IMR-90 (cell line): ENCODE results near the gene FAM227B. TPM values are rescaled to one million over a fixed set of nuclear protein-coding genes. Genes with fewer than 3 reads are reported as not detected.

ENCODE experiments used
- ATAC-seq: fragments of 200-7000 bp; cut with Tn5 transposase; 2 replicates; pipeline ENCODE4 v1.9.1; 2020; ENCODE audit warnings: low read depth, mild to moderate bottlenecking, moderate library complexity
- BruUV-seq: library from RNA; stranded (reverse); fragments of 400-500 nt; replicated peaks from 2 replicates; lab custom pipeline; 2021; lab: Mats Ljungman, UMichigan
- CTCF ChIA-PET: fragments of 300-600 bp; formaldehyde crosslinking; extraction: SDS; loops from one replicate; lab custom pipeline; 2021; ENCODE audit warnings: antibody characterized with exemption; lab: Yijun Ruan, JAX
- POLR2A ChIA-PET: fragments of 300-600 bp; sonication (Branson Sonifier 250); formaldehyde crosslinking; loops from one replicate; lab custom pipeline; 2022; ENCODE audit warnings: antibody characterized with exemption; ENCODE audit not compliant: unreplicated experiment; lab: Charles Lee
- DNase-seq: peaks from one replicate; pipeline ENCODE4 v3.0.0; 2013
- H2AFZ ChIP-seq: replicated peaks from 2 replicates; pipeline ENCODE3; 2013; ENCODE audit warnings: low read length, mild to moderate bottlenecking; ENCODE audit not compliant: poor library complexity
- H2AK5ac ChIP-seq: 2 replicates; pipeline ENCODE4 v1.6.1; 2013; ENCODE audit warnings: low read depth, low read length, inconsistent platforms
- H2AK9ac ChIP-seq: replicated peaks from 2 replicates; pipeline ENCODE3; 2013; ENCODE audit warnings: mild to moderate bottlenecking, low read depth, low read length, moderate library complexity; ENCODE audit not compliant: poor library complexity
- H2BK120ac ChIP-seq: 2 replicates; pipeline ENCODE4 v1.6.1; 2013; ENCODE audit warnings: low read depth, low read length, inconsistent platforms
- H2BK15ac ChIP-seq: 3 replicates; pipeline ENCODE4 v1.6.1; 2013; ENCODE audit warnings: low read depth, low read length, inconsistent platforms
- H2BK20ac ChIP-seq: 2 replicates; pipeline ENCODE4 v1.6.1; 2013; ENCODE audit warnings: low read depth, mild to moderate bottlenecking, inconsistent platforms, low read length, moderate library complexity
- H2BK5ac ChIP-seq: 2 replicates; pipeline ENCODE4 v1.6.1; 2013; ENCODE audit warnings: mild to moderate bottlenecking, low read depth, low read length, inconsistent platforms; ENCODE audit not compliant: poor library complexity, severe bottlenecking
- H3K14ac ChIP-seq: replicated peaks from 2 replicates; pipeline ENCODE4 v1.6.1; 2013; ENCODE audit warnings: low read depth, low read length, inconsistent platforms
- H3K18ac ChIP-seq: 2 replicates; pipeline ENCODE4 v1.6.1; 2013; ENCODE audit warnings: low read depth, low read length, control low read depth
- H3K23ac ChIP-seq: 2 replicates; pipeline ENCODE4 v1.6.1; 2013; ENCODE audit warnings: low read depth, low read length, inconsistent platforms
- H3K27ac ChIP-seq: 2 replicates; pipeline ENCODE4 v1.5.1; 2013; ENCODE audit warnings: mild to moderate bottlenecking, control low read depth, low read length; ENCODE audit not compliant: insufficient read depth
- H3K27me3 ChIP-seq: 2 replicates; pipeline ENCODE4 v1.6.1; 2013; ENCODE audit warnings: low read length; ENCODE audit not compliant: control insufficient read depth, insufficient read depth
- H3K36me3 ChIP-seq: 2 replicates; pipeline ENCODE4 v1.6.1; 2013; ENCODE audit warnings: low read length, mixed read lengths; ENCODE audit not compliant: control insufficient read depth, insufficient read depth
- H3K4ac ChIP-seq: 2 replicates; pipeline ENCODE4 v1.6.1; 2013; ENCODE audit warnings: low read depth, low read length, inconsistent platforms
- H3K4me1 ChIP-seq: 2 replicates; pipeline ENCODE4 v1.6.1; 2013; ENCODE audit warnings: low read length, mixed read lengths; ENCODE audit not compliant: control insufficient read depth, insufficient read depth
- H3K4me2 ChIP-seq: 2 replicates; pipeline ENCODE4 v1.6.1; 2013; ENCODE audit warnings: low read depth, mild to moderate bottlenecking, control low read depth, low read length, moderate library complexity
- H3K4me3 ChIP-seq: 2 replicates; pipeline ENCODE4 v1.5.1; 2013; ENCODE audit warnings: low read depth, mild to moderate bottlenecking, control low read depth, low read length, moderate library complexity; ENCODE audit not compliant: insufficient read depth
- H3K56ac ChIP-seq: 2 replicates; pipeline ENCODE4 v1.6.1; 2013; ENCODE audit warnings: low read length, inconsistent platforms; ENCODE audit not compliant: insufficient read depth; ENCODE audit errors: extremely low read depth
- H3K79me1 ChIP-seq, 2 experiments: 2 replicates each; pipeline ENCODE4 v1.6.1; 2013; ENCODE audit warnings: low read length in 2 of 2, inconsistent platforms in 1 of 2, low read depth in 1 of 2
- H3K9ac ChIP-seq: 2 replicates; pipeline ENCODE4 v1.6.1; 2013; ENCODE audit warnings: low read depth, low read length, control low read depth
- H3K9me1 ChIP-seq: 2 replicates; pipeline ENCODE4 v1.6.1; 2013; ENCODE audit warnings: low read length, inconsistent platforms; ENCODE audit not compliant: insufficient read depth
- H3K9me3 ChIP-seq: 2 replicates; pipeline ENCODE4 v1.6.1; 2013; ENCODE audit warnings: low read length; ENCODE audit not compliant: control insufficient read depth, insufficient read depth
- H4K20me1 ChIP-seq: 2 replicates; pipeline ENCODE4 v1.6.1; 2013; ENCODE audit warnings: low read length, inconsistent platforms; ENCODE audit not compliant: insufficient read depth
- H4K5ac ChIP-seq: 2 replicates; pipeline ENCODE4 v1.6.1; 2013; ENCODE audit warnings: mild to moderate bottlenecking, low read depth, low read length, control low read depth
- H4K8ac ChIP-seq, 2 experiments: 2 replicates each; pipeline ENCODE4 v1.6.1; 2013; ENCODE audit warnings: low read depth in 2 of 2, low read length in 2 of 2, control low read depth in 1 of 2, inconsistent platforms in 1 of 2
- H4K91ac ChIP-seq: 2 replicates; pipeline ENCODE4 v1.6.1; 2013; ENCODE audit warnings: low read depth, low read length, inconsistent platforms; ENCODE audit not compliant: insufficient read depth
- CHD1 ChIP-seq: IDR thresholded peaks from 2 replicates; pipeline ENCODE4 v1.6.1; 2012; ENCODE audit warnings: low read depth, low read length, improper control_type of control experiment
- MAFK ChIP-seq: IDR thresholded peaks from 2 replicates; pipeline ENCODE4 v1.6.1; 2012; ENCODE audit warnings: low read depth, low read length, improper control_type of control experiment
- RCOR1 ChIP-seq: IDR thresholded peaks from 2 replicates; pipeline ENCODE4 v1.6.1; 2012; ENCODE audit warnings: mild to moderate bottlenecking, low read length, improper control_type of control experiment; ENCODE audit not compliant: insufficient replicate concordance
- RFX5 ChIP-seq: IDR thresholded peaks from 2 replicates; pipeline ENCODE4 v1.8.0; 2012; ENCODE audit warnings: low read depth, mild to moderate bottlenecking, low read length, moderate library complexity
- SMC3 ChIP-seq: fragments of 150-350 bp; IDR thresholded peaks from 2 replicates; pipeline ENCODE4 v1.6.1; 2016; ENCODE audit warnings: low read depth, mild to moderate bottlenecking, antibody characterized with exemption, low read length, moderate library complexity
- USF2 ChIP-seq: fragments of 150-350 bp; IDR thresholded peaks from 2 replicates; pipeline ENCODE4 v1.6.1; 2017; ENCODE audit warnings: mild to moderate bottlenecking, antibody characterized with exemption, low read length, low read depth
- WGBS, 2 experiments: methylation state at CpG; one replicate each; pipeline versions ENCODE4 v1.1.5 to v1.1.7; 2013; ENCODE audit warnings: missing lambda C conversion rate in 2 of 2; ENCODE audit not compliant: insufficient read length in 1 of 2; ENCODE audit errors: extremely low coverage in 2 of 2; 5-methylcytosine and 5-hydroxymethylcytosine counted together
- dilution Hi-C: fragments of 300-500 bp; cut with HindIII; formaldehyde crosslinking; loops from one replicate; pipeline ENCODE4 v1.14.3; 2018; ENCODE audit warnings: low sequenced_read_pairs; ENCODE audit not compliant: unreplicated experiment
- in situ Hi-C: fragments of 300-500 bp; cut with MboI; formaldehyde crosslinking; loops from 3 replicates; pipeline ENCODE4 v1.14.3; 2019; ENCODE audit warnings: low sequenced_read_pairs, inconsistent platforms, mixed read lengths
- intact Hi-C: fragments of 100-400 bp; cut with micrococcal nuclease; formaldehyde crosslinking; loops from 2 replicates; pipeline ENCODE4 v1.10.0; 2022
- polyA plus RNA-seq, 3 experiments: library from polyadenylated mRNA; depleted of rRNA; stranded (reverse); fragments of >200 nt; gene quantifications; 2 replicates each; pipeline ENCODE4 v1.2.3, GENCODE V29; 2012; ENCODE audit warnings: low replicate concordance in 1 of 3
- total RNA-seq: library from RNA; depleted of rRNA; stranded (reverse); fragments of >200 nt; gene quantifications from 2 replicates; pipeline ENCODE4 v1.2.3, GENCODE V29; 2012
- TF ChIP-seq, protein P1 (sequence below): fragments of 150-350 bp; IDR thresholded peaks from 2 replicates; pipeline ENCODE4 v1.6.1; 2016; ENCODE audit warnings: low read depth, mild to moderate bottlenecking, low read length, moderate library complexity, borderline replicate concordance

Gene FAM227B
- total and polyA plus RNA-seq, 2 of the 4 experiments (the other 2 are of a cell fraction) = 1.8 to 3.0 TPM

- no peak overlapping the region for H2AK5ac ChIP-seq
- no peak overlapping the region for H2AK9ac ChIP-seq
- H3K27ac ChIP-seq = no peak overlapping the region
- TF ChIP-seq RFX5 (no peak), USF2 (no peak), MAFK (no peak), RCOR1 (no peak), SMC3 (no peak), CHD1 (no peak)
- TF ChIP-seq, protein P1, sequence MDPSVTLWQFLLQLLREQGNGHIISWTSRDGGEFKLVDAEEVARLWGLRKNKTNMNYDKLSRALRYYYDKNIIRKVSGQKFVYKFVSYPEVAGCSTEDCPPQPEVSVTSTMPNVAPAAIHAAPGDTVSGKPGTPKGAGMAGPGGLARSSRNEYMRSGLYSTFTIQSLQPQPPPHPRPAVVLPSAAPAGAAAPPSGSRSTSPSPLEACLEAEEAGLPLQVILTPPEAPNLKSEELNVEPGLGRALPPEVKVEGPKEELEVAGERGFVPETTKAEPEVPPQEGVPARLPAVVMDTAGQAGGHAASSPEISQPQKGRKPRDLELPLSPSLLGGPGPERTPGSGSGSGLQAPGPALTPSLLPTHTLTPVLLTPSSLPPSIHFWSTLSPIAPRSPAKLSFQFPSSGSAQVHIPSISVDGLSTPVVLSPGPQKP = no peak
- ChIA-PET POLR2A (no interaction called here), CTCF (no interaction called here)
- no peak overlapping the region for H2BK15ac ChIP-seq
- no peak overlapping the region for H4K8ac ChIP-seq
- H3K4me2 ChIP-seq = no peak overlapping the region
- no CpG with 5 or more reads among the region's 1 CpG for WGBS, 2 experiments
- H4K91ac ChIP-seq = no peak overlapping the region
- H2AFZ ChIP-seq = no peak overlapping the region
- H3K14ac ChIP-seq = no peak overlapping the region
- no peaks in the 10 kb centered on the region for H3K27me3 ChIP-seq
- H3K9ac ChIP-seq = no peak overlapping the region
- H3K4me1 ChIP-seq = no peaks in the 10 kb centered on the region
- no peak overlapping the region for H3K4ac ChIP-seq
- no peak overlapping the region for H3K4me3 ChIP-seq
- ATAC-seq (no peak), DNase-seq (no peak)
- H3K9me1 ChIP-seq = no peaks in the 10 kb centered on the region
- no peak overlapping the region for H3K23ac ChIP-seq
- H3K56ac ChIP-seq = no peak overlapping the region
- in situ Hi-C loops = no loop called here
- no peak overlapping the region for H2BK5ac ChIP-seq
- H3K36me3 ChIP-seq = no peaks in the 10 kb centered on the region
- BruUV-seq = no TSS peak
- dilution Hi-C loops = no loop called here
- H2BK120ac ChIP-seq = no peak overlapping the region
- H4K5ac ChIP-seq = no peak overlapping the region
- H3K18ac ChIP-seq = no peak overlapping the region
- intact Hi-C loops = loop anchor here (10.0 kb wide), 1 partner anchor 59 kb away; no protein-coding TSS in a partner anchor
- no peaks in the 10 kb centered on the region for H4K20me1 ChIP-seq
- no peaks in the 10 kb centered on the region for H3K79me1 ChIP-seq
- H2BK20ac ChIP-seq = no peak overlapping the region
- peaks cover 2% of the 10 kb centered on the region; the same call in 1 of the 2 replicates for H3K9me3 ChIP-seq
Observed at GRCh38 chr15:49573421-49573820, 47.2 kb downstream of the FAM227B start.
